HFFc6 (cell line): Measurements from ENCODE around the gene H3-3A. TPM values are rescaled to one million over a fixed set of nuclear protein-coding genes. Genes with fewer than 3 reads are reported as not detected.

ENCODE experiments used
- DNase-seq: peaks from one replicate; pipeline ENCODE4 v3.0.0-alpha.2; 2018
- H3K27ac Mint-ChIP-seq: 2 replicates; pipeline ENCODE4 v1.8.0; 2020; ENCODE audit warnings: mild to moderate bottlenecking, mixed read lengths
- H3K27me3 Mint-ChIP-seq: 2 replicates; pipeline ENCODE4 v1.8.0; 2021; ENCODE audit warnings: mild to moderate bottlenecking, moderate library complexity, mixed read lengths; ENCODE audit not compliant: insufficient read depth
- H3K36me3 Mint-ChIP-seq: 2 replicates; pipeline ENCODE4 v1.8.0; 2021; ENCODE audit warnings: low read depth, mixed read lengths
- H3K4me1 Mint-ChIP-seq: 2 replicates; pipeline ENCODE4 v1.8.0; 2020; ENCODE audit warnings: low read depth, mixed read lengths
- H3K4me3 Mint-ChIP-seq: 2 replicates; pipeline ENCODE4 v1.8.0; 2020; ENCODE audit warnings: mild to moderate bottlenecking, moderate library complexity, mixed read lengths
- H3K9me3 Mint-ChIP-seq: 2 replicates; pipeline ENCODE4 v1.8.0; 2020; ENCODE audit warnings: mild to moderate bottlenecking, mixed read lengths
- CTCF ChIP-seq: fragments of 200-600 bp; sonication (generic); IDR thresholded peaks from 2 replicates; pipeline ENCODE4 v1.5.0; 2021; ENCODE audit warnings: antibody characterized with exemption, mild to moderate bottlenecking
- total RNA-seq, 6 experiments: library from RNA; stranded (reverse); fragmentation: NEBNext Ultra II Directional; extraction: Animal tissue kit (Norgen Biotek cat#: 25700); gene quantifications; 2 replicates in 1 of 6; 3 replicates in 5 of 6; pipeline ENCODE4 v1.2.3, GENCODE V29; 2021

Gene H3-3A
- total RNA-seq, 6 experiments from 2014 or later = 307 to 338 (median 326) TPM

- H3K36me3 Mint-ChIP-seq = no peaks in the 10 kb centered on the region
- H3K4me1 Mint-ChIP-seq = peaks cover 19% of the 10 kb centered on the region
- peak overlapping the region; percentile 81 for H3K4me3 Mint-ChIP-seq
- TF ChIP-seq CTCF = no peak
- DNase-seq = peak; percentile 21
- no peaks in the 10 kb centered on the region for H3K9me3 Mint-ChIP-seq
- peak overlapping the region; percentile 16; the same call in 1 of the 2 replicates for H3K27ac Mint-ChIP-seq
- H3K27me3 Mint-ChIP-seq = no peaks in the 10 kb centered on the region
These were observed 48.0 kb downstream of the H3-3A start for GRCh38 chr1:226110249-226111097.

DNA sequence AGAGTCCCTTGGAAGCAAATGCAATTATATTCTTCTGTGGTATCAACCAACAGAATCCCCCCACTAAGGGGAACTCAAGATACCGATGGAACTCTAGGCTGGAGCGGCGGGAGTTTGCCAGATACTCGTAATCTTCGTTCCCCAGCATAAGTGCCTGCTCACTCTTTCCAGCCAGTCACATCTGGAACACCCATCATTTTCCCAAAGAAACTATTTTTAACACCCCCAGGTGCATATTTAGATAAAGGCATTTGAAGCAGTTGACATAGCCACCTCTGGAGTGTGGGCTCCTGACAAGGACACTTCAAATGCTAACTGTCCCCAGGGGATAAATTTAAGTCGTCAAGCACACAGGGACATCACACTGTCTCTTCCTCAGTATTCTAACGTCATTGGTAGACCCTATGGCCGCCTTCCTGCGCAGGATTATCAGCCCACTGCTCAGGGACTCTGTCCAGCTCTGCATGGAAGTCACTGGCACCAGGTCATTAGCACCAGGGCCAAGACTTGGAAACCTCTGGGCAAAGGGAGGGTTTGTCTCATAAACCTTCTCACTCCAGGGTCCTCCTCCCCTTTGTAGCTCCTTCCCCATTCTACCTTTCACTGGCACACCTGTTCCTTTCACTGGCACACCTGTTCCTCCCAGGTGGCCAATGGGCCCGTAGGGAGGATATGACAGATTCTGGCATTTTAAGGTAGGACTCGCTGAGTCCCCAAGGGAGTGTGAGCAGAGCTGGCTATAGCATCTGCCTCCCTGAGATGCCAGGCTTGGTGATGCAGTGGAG lies 48.8 kb downstream of the H3-3A start:
- Mint-ChIP-seq H3K36me3 (no peaks in the 10 kb centered on the region), H3K4me1 (peaks cover 19% of the 10 kb centered on the region), H3K27me3 (no peaks in the 10 kb centered on the region), H3K4me3 (peak overlapping the region; percentile 81), H3K27ac (peak overlapping the region; percentile 16; the same call in 1 of the 2 replicates), H3K9me3 (no peaks in the 10 kb centered on the region)
- TF ChIP-seq CTCF = no peak
- no peak for DNase-seq

DNA sequence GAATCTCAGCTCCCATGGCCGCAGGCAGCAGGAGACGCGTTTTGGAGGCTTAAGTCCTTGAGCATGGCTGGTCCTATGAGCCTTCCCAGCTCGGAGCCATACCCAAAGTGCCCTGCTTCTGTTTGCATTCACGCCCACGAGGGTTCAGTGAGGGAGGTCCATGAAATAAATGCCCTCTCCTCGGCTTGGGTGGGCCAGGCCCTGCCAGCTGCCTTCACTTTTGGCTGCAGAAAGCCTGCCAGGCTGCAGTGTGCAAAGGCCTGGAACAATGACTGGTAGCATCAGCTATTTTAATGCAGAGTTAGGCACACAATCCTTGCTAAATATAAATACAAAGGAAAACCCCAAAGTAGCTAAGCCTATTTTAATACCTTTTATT lies 49.4 kb downstream of the H3-3A start:
- DNase-seq = no peak
- Mint-ChIP-seq H3K4me1 (peaks cover 19% of the 10 kb centered on the region), H3K36me3 (no peaks in the 10 kb centered on the region)

GRCh38 chr1:226112626-226113025 lies 50.1 kb downstream of the H3-3A start:
- no peak overlapping the region for H3K4me3 Mint-ChIP-seq
- H3K36me3 Mint-ChIP-seq = no peaks in the 10 kb centered on the region
- no peak for TF ChIP-seq CTCF
- H3K4me1 Mint-ChIP-seq = peaks cover 19% of the 10 kb centered on the region
- no peak overlapping the region for H3K27ac Mint-ChIP-seq
- H3K9me3 Mint-ChIP-seq = no peaks in the 10 kb centered on the region
- peaks cover 4% of the 10 kb centered on the region for H3K27me3 Mint-ChIP-seq
- DNase-seq = no peak

More for the DNA sequence above, 49.4 kb downstream of the H3-3A start:
- Mint-ChIP-seq H3K4me3 (no peak overlapping the region), H3K27me3 (peaks cover under 1% of the 10 kb centered on the region), H3K27ac (no peak overlapping the region), H3K9me3 (no peaks in the 10 kb centered on the region)
- no peak for TF ChIP-seq CTCF

- TF ChIP-seq CTCF = no peak
- Mint-ChIP-seq H3K9me3 (no peaks in the 10 kb centered on the region), H3K4me3 (no peak overlapping the region), H3K4me1 (no peaks in the 10 kb centered on the region), H3K27ac (no peak overlapping the region), H3K27me3 (peaks cover 12% of the 10 kb centered on the region), H3K36me3 (no peaks in the 10 kb centered on the region)
- DNase-seq = no peak
These were observed 54.2 kb downstream of the H3-3A start for GRCh38 chr1:226116673-226117072.
